Right atrium auricular region (tissue), 2 donors: Measurements from ENCODE around the gene ISOC2. TPM values are rescaled to one million over a fixed set of nuclear protein-coding genes. Genes with fewer than 3 reads are reported as not detected.

Experiments used
- DNase-seq: peaks from one replicate; pipeline ENCODE4 v3.0.0-alpha.2; 2019; ENCODE audit warnings: low spot score
- H3K27ac ChIP-seq, 2 donors: fragments of 200-600 bp; sonication (generic); 1 replicate in 1 of 2; 2 replicates in 1 of 2; pipeline ENCODE4 v1.5.1; 2016 to 2019
- H3K27me3 ChIP-seq, 2 donors: fragments of 200-600 bp; sonication (generic); one replicate each; pipeline versions ENCODE4 v1.5.1 to v1.6.0; 2017 to 2019
- H3K36me3 ChIP-seq: fragments of 200-600 bp; sonication (generic); one replicate; pipeline ENCODE4 v1.5.1; 2016
- H3K4me1 ChIP-seq, 2 donors: fragments of 200-600 bp; sonication (generic); one replicate each; pipeline versions ENCODE4 v1.5.1 to v1.6.0; 2017 to 2019
- H3K4me3 ChIP-seq, 2 donors: fragments of 200-600 bp; sonication (generic); 1 replicate in 1 of 2; 2 replicates in 1 of 2; pipeline ENCODE4 v1.5.1; 2017 to 2019; ENCODE audit warnings: mild to moderate bottlenecking in 1 of 2, moderate library complexity in 1 of 2
- H3K9me3 ChIP-seq, 2 donors: fragments of 200-600 bp; sonication (generic); one replicate each; pipeline ENCODE4 v1.5.1; 2019
- total RNA-seq, 2 donors: library from RNA; depleted of rRNA; stranded (reverse); fragments of >200 nt; gene quantifications; one replicate each; pipeline ENCODE4 v1.1.0, GENCODE V29; 2016
- TF ChIP-seq, protein P1 (sequence below), 2 donors: fragments of 200-600 bp; sonication (generic); IDR thresholded peaks; one replicate each; pipeline ENCODE4 v1.5.1; 2019; ENCODE audit warnings: antibody characterized with exemption in 2 of 2

ISOC2 gene
- total RNA-seq, 2 donors from 2014 or later = 87.0 to 92.2 TPM

DNA sequence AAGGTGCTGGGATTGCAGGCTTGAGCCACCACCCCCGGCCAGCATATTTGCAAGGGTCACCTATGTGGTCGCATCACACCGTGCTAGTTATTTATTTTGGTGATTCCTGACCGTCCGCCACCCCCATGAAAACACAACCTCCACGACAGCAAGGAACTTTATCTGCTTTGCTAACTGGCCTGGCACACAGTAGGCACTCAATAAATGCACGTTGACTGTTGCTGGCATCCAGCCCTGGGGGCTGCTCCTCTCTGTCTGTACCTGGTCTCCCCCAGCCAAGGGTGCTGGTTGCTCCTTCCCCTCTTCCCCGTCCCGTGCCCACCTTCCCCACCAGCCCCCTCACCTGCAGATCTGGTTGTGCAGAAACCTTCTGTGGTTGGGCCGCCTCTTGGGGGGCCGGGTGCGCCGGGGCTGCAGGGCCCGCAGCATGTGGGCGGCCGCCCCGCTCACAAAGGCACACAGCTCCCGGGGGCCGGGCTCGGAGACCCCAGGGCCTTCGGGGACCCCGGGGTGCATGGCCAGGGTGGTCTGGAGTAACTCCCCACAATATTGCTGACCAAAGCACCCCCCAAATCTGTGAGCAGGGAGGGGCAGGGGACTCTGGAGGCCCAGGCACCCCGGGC lies 2.7 kb upstream of the ISOC2 start:
- H3K4me1 ChIP-seq = peaks cover 0 to 39% of the 10 kb centered on the region in 2 donors
- TF ChIP-seq, protein P1, sequence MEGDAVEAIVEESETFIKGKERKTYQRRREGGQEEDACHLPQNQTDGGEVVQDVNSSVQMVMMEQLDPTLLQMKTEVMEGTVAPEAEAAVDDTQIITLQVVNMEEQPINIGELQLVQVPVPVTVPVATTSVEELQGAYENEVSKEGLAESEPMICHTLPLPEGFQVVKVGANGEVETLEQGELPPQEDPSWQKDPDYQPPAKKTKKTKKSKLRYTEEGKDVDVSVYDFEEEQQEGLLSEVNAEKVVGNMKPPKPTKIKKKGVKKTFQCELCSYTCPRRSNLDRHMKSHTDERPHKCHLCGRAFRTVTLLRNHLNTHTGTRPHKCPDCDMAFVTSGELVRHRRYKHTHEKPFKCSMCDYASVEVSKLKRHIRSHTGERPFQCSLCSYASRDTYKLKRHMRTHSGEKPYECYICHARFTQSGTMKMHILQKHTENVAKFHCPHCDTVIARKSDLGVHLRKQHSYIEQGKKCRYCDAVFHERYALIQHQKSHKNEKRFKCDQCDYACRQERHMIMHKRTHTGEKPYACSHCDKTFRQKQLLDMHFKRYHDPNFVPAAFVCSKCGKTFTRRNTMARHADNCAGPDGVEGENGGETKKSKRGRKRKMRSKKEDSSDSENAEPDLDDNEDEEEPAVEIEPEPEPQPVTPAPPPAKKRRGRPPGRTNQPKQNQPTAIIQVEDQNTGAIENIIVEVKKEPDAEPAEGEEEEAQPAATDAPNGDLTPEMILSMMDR (IDR thresholded peaks at IDR 0.05) = no peak
- H3K36me3 ChIP-seq = no peaks in the 10 kb centered on the region
- H3K9me3 ChIP-seq = no peaks in the 10 kb centered on the region
- DNase-seq = no peak
- H3K27me3 ChIP-seq = no peaks in the 10 kb centered on the region
- H3K27ac ChIP-seq = no peak overlapping the region
- no peak overlapping the region for H3K4me3 ChIP-seq

DNA sequence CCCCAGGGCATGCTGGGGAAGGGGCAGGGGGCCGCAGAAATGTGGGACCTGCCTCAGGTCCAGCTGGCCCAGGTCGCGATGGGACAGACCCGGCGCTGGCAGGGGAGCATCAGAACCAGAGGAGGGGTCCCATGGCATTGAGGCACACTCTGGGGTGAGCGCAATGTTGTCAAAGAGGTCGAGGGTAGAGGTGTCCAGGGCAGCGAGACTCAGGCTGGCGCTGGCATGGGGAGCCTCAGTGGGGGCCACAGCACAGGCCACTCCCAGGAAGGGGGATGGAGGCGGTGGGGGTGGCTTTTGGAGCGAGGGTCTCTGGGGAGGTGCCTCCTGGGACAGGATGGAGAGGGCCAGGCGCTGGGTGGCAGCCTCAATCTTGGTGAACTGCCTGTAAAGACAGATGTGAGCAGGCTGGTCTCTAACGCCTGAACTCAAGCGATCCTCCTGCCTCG lies 2.2 kb upstream of the ISOC2 start:
- Histone ChIP-seq H3K9me3 (no peaks in the 10 kb centered on the region), H3K4me1 (peaks cover 0 to 39% of the 10 kb centered on the region in 2 donors), H3K36me3 (no peaks in the 10 kb centered on the region), H3K27me3 (no peaks in the 10 kb centered on the region), H3K4me3 (no peak overlapping the region), H3K27ac (no peak overlapping the region)
- TF ChIP-seq, protein P1 (IDR thresholded peaks at IDR 0.05) = no peak
- no peak for DNase-seq

DNA sequence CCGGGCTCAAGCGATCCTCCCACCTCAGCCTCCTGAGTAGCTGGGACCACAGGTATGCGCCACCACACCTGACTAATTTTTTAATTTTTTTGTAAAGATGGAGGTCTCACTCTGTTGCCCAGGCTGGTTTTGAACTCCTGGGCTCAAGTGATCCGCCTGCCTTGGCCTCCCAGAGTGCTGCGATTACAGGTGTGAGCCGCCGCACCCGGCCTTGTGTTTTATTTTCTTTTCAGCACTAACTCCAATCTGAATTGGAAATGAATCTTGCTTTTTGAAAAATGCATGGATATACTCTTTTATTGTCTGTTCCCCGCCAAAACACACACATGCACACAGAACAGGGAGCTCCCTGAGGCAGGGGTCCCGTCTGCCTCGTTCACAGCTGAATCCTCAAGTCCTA lies 1.3 kb upstream of the ISOC2 start:
- no peaks in the 10 kb centered on the region for H3K9me3 ChIP-seq
- H3K27ac ChIP-seq = no peak overlapping the region
- H3K36me3 ChIP-seq = no peaks in the 10 kb centered on the region
- H3K27me3 ChIP-seq = no peaks in the 10 kb centered on the region
- H3K4me1 ChIP-seq = peaks cover 0 to 34% of the 10 kb centered on the region in 2 donors
- TF ChIP-seq, protein P1 (IDR thresholded peaks at IDR 0.05) = no peak
- no peak for DNase-seq
- H3K4me3 ChIP-seq = no peak overlapping the region

DNA sequence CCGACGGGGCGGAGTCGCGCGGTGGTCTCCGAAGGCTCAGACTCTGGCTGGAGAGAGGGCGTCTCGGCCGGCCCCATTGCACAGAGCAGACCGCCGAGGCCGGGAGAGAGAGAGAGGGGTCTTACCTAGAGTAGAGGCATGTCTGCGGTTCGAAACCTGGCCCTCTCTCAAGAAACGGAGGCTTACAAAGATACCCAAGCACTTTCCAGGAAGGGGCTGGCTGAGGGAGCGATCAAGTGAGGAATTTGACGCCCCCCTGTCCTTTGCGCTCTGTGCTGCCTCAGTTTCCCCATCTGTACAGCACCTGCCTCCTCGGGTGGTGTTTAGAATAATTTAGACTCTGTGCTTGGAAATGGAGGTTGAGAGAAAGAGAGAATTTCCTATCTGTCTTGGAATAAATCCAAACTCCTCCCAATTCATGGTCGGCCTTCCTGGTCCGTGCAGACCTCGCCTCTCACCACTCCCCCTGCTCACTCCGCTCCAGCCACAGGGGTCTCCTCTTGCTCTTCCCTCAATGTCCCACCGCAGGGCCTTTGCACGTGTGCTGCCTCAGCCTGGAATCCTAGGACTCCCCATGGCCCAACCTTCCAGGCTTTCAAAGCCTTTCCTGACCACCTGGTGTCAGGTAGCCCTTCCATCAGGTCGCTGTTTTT lies 658 bp upstream of the ISOC2 start:
- H3K27me3 ChIP-seq = no peaks in the 10 kb centered on the region
- H3K27ac ChIP-seq = peak overlapping the region; percentile 71 to 80
- no peaks in the 10 kb centered on the region for H3K9me3 ChIP-seq
- peaks cover 0 to 30% of the 10 kb centered on the region in 2 donors for H3K4me1 ChIP-seq
- TF ChIP-seq, protein P1 (IDR thresholded peaks at IDR 0.05) = no peak
- H3K4me3 ChIP-seq = peak overlapping the region; percentile 44 to 67
- H3K36me3 ChIP-seq = no peaks in the 10 kb centered on the region
- DNase-seq = no peak

DNA sequence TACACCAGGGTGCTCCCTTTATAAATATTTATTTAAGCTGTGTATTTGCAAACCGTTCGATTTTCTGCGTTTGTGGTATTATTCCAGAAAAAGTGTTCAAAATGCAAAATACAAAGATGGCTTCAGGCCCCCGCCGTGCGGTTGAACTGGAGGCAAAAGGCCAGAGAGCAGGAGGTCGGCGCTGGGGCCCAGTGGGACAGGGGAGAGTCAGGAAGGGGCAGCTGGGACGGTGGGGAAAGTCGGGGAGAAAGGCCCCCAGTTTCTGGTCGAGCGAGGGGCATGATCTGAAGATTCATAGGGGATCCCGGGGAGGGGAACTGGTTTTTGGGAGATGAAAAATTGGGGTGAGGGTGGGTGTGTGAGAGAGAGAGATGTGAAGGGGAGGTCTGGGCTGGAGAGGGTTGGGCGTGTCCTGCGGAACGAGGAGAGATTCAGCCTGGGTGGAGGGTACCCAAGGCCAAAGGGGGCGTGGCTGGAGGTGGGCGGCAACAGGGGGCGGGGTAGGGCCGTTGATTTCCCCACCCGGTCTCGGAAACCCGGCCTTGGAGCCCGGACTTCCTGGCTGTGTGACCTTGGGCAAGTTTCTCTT lies 678 bp downstream of the ISOC2 start:
- Histone ChIP-seq H3K4me3 (peak overlapping the region; percentile 67 to 81), H3K9me3 (no peaks in the 10 kb centered on the region), H3K4me1 (peaks cover 0 to 30% of the 10 kb centered on the region in 2 donors), H3K27ac (peak overlapping the region; percentile 83 to 94), H3K27me3 (no peaks in the 10 kb centered on the region), H3K36me3 (no peaks in the 10 kb centered on the region)
- TF ChIP-seq, protein P1 (IDR thresholded peaks at IDR 0.05) = no peak
- peak; percentile 87 for DNase-seq
